Activated naive CD4-positive, alpha-beta T cell treated with anti-CD3 and anti-CD28 coated beads for 36 hours (primary cell): ENCODE results near the gene GGT5. TPM values are rescaled to one million over a fixed set of nuclear protein-coding genes. Genes with fewer than 3 reads are reported as not detected.
"Not testable (repeated sequence)": the region's sequence is repeated elsewhere in the genome, so short reads cannot be mapped to it uniquely, and the experiment has no call there.

ENCODE experiments used
- CTCF ChIA-PET: fragments of 350-600 bp; sonication (Branson Sonifier 250); formaldehyde crosslinking; loops from one replicate; lab custom pipeline; 2021; ENCODE audit warnings: antibody characterized with exemption; lab: Charles Lee
- DNase-seq: peaks from one replicate; pipeline ENCODE4 v3.0.0-alpha.2; 2020
- H3K27ac Mint-ChIP-seq: one replicate; pipeline ENCODE4 v1.8.0; 2021; ENCODE audit warnings: mild to moderate bottlenecking, mixed read lengths
- H3K27me3 Mint-ChIP-seq: one replicate; pipeline ENCODE4 v1.8.0; 2021; ENCODE audit warnings: low read depth, mixed read lengths
- H3K36me3 Mint-ChIP-seq: one replicate; pipeline ENCODE4 v1.8.0; 2021; ENCODE audit warnings: low read depth, mixed read lengths
- H3K4me1 Mint-ChIP-seq: one replicate; pipeline ENCODE4 v1.8.0; 2021; ENCODE audit warnings: low read depth, mixed read lengths
- H3K4me3 Mint-ChIP-seq: one replicate; pipeline ENCODE4 v1.8.0; 2021; ENCODE audit warnings: mild to moderate bottlenecking, moderate library complexity, mixed read lengths
- H3K9me3 Mint-ChIP-seq: one replicate; pipeline ENCODE4 v1.8.0; 2021; ENCODE audit warnings: mixed read lengths
- intact Hi-C: fragments of 100-400 bp; cut with micrococcal nuclease; formaldehyde crosslinking; loops from one replicate; pipeline ENCODE4 v1.15.1; 2023
- total RNA-seq, 2 experiments: library from RNA; stranded (reverse); gene quantifications; one replicate each; pipeline ENCODE4 v1.2.3, GENCODE V29; 2021

Gene GGT5
- total RNA-seq, 2 experiments from 2014 or later: not detected

GRCh38 chr22:24189249-24190158 is 55.4 kb downstream of the GGT5 start:
- CTCF ChIA-PET: interaction anchor here (0.6 to 1.3 kb wide), 5 partner anchors 9 to 86 kb away, joined by 3 to 5 read pairs (median 3); no protein-coding TSS in a partner anchor

GRCh38 chr22:24188705-24189248 is 56.1 kb downstream of the GGT5 start:
- intact Hi-C loops: loop anchor here (5.0 kb wide), 1 partner anchor 54 kb away; no protein-coding TSS in a partner anchor
- CTCF ChIA-PET: interaction anchor here (0.9 to 1.3 kb wide), 3 partner anchors 9 to 85 kb away, joined by 3 to 4 read pairs (median 3); no protein-coding TSS in a partner anchor
- Mint-ChIP-seq H3K36me3 (no peaks in the 10 kb centered on the region), H3K27ac (no peak overlapping the region), H3K4me3 (no peak overlapping the region), H3K9me3 (no peaks in the 10 kb centered on the region), H3K27me3 (no peaks in the 10 kb centered on the region), H3K4me1 (no peaks in the 10 kb centered on the region)
- DNase-seq: no peak

More at GRCh38 chr22:24189249-24190158, 55.4 kb downstream of the GGT5 start:
- intact Hi-C loops: loop anchor here (5.0 kb wide), 2 partner anchors 53 to 338 kb away; no protein-coding TSS in a partner anchor
- Mint-ChIP-seq H3K4me3 (no peak overlapping the region), H3K36me3 (no peaks in the 10 kb centered on the region), H3K4me1 (no peaks in the 10 kb centered on the region), H3K27me3 (no peaks in the 10 kb centered on the region), H3K27ac (no peak overlapping the region), H3K9me3 (no peaks in the 10 kb centered on the region)
- peak; percentile 64 for DNase-seq

- no peaks in the 10 kb centered on the region for H3K9me3 Mint-ChIP-seq
- no peak overlapping the region for H3K27ac Mint-ChIP-seq
- no peak for DNase-seq
- H3K4me1 Mint-ChIP-seq: no peaks in the 10 kb centered on the region
- H3K4me3 Mint-ChIP-seq: no peak overlapping the region
- H3K27me3 Mint-ChIP-seq: no peaks in the 10 kb centered on the region
- no peaks in the 10 kb centered on the region for H3K36me3 Mint-ChIP-seq
- intact Hi-C loops: loop anchor here (5.0 kb wide), 1 partner anchor 54 kb away; no protein-coding TSS in a partner anchor
- CTCF ChIA-PET: no interaction called here
Observed at GRCh38 chr22:24187731-24188644, 56.9 kb downstream of the GGT5 start.

GRCh38 chr22:24186892-24187670 is 57.8 kb downstream of the GGT5 start:
- Mint-ChIP-seq H3K4me3 (no peak overlapping the region), H3K27ac (no peak overlapping the region), H3K27me3 (no peaks in the 10 kb centered on the region), H3K36me3 (no peaks in the 10 kb centered on the region), H3K4me1 (no peaks in the 10 kb centered on the region), H3K9me3 (no peaks in the 10 kb centered on the region)
- CTCF ChIA-PET: no interaction called here
- intact Hi-C loops: loop anchor here (5.0 kb wide), 1 partner anchor 55 kb away; no protein-coding TSS in a partner anchor
- no peak for DNase-seq

GRCh38 chr22:24186352-24186740 is 58.5 kb downstream of the GGT5 start:
- H3K27ac Mint-ChIP-seq: no peak overlapping the region
- no peaks in the 10 kb centered on the region for H3K36me3 Mint-ChIP-seq
- no peaks in the 10 kb centered on the region for H3K9me3 Mint-ChIP-seq
- no peak for DNase-seq
- CTCF ChIA-PET: no interaction called here
- no peak overlapping the region for H3K4me3 Mint-ChIP-seq
- no peaks in the 10 kb centered on the region for H3K4me1 Mint-ChIP-seq
- intact Hi-C loops: loop anchor here (5.0 kb wide), 1 partner anchor 56 kb away; no protein-coding TSS in a partner anchor
- no peaks in the 10 kb centered on the region for H3K27me3 Mint-ChIP-seq

- no peaks in the 10 kb centered on the region for H3K4me1 Mint-ChIP-seq
- CTCF ChIA-PET: no interaction called here
- H3K27ac Mint-ChIP-seq: no peak overlapping the region
Observed at GRCh38 chr22:24185501-24186351, 59.2 kb downstream of the GGT5 start.

GRCh38 chr22:24185001-24185500 is 59.8 kb downstream of the GGT5 start:
- no peak overlapping the region for H3K27ac Mint-ChIP-seq
- CTCF ChIA-PET: no interaction called here
- H3K4me1 Mint-ChIP-seq: no peaks in the 10 kb centered on the region
- H3K4me3 Mint-ChIP-seq: no peak overlapping the region
- no peaks in the 10 kb centered on the region for H3K9me3 Mint-ChIP-seq
- intact Hi-C loops: loop anchor here (5.0 kb wide), 1 partner anchor 57 kb away; no protein-coding TSS in a partner anchor
- no peaks in the 10 kb centered on the region for H3K27me3 Mint-ChIP-seq
- no peaks in the 10 kb centered on the region for H3K36me3 Mint-ChIP-seq
- no peak for DNase-seq

More at GRCh38 chr22:24185501-24186351, 59.2 kb downstream of the GGT5 start:
- H3K4me3 Mint-ChIP-seq: no peak overlapping the region
- no peaks in the 10 kb centered on the region for H3K9me3 Mint-ChIP-seq
- DNase-seq: no peak
- no peaks in the 10 kb centered on the region for H3K36me3 Mint-ChIP-seq
- intact Hi-C loops: loop anchor here (5.0 kb wide), 1 partner anchor 57 kb away; no protein-coding TSS in a partner anchor
- H3K27me3 Mint-ChIP-seq: no peaks in the 10 kb centered on the region

GRCh38 chr22:24184057-24184798 is 60.7 kb downstream of the GGT5 start:
- DNase-seq: no peak
- H3K4me3 Mint-ChIP-seq: no peak overlapping the region
- no peaks in the 10 kb centered on the region for H3K27me3 Mint-ChIP-seq
- no peaks in the 10 kb centered on the region for H3K4me1 Mint-ChIP-seq
- CTCF ChIA-PET: no interaction called here
- H3K36me3 Mint-ChIP-seq: no peaks in the 10 kb centered on the region
- H3K27ac Mint-ChIP-seq: no peak overlapping the region
- H3K9me3 Mint-ChIP-seq: no peaks in the 10 kb centered on the region
- intact Hi-C loops: no loop called here

- H3K36me3 Mint-ChIP-seq: no peaks in the 10 kb centered on the region
- no peak overlapping the region for H3K4me3 Mint-ChIP-seq
- intact Hi-C loops: no loop called here
- H3K9me3 Mint-ChIP-seq: no peaks in the 10 kb centered on the region
- no peaks in the 10 kb centered on the region for H3K4me1 Mint-ChIP-seq
- no peak overlapping the region for H3K27ac Mint-ChIP-seq
- H3K27me3 Mint-ChIP-seq: no peaks in the 10 kb centered on the region
- CTCF ChIA-PET: no interaction called here
- DNase-seq: no peak
Observed at GRCh38 chr22:24183321-24184031, 61.4 kb downstream of the GGT5 start.

GRCh38 chr22:24182900-24183246 is 62.0 kb downstream of the GGT5 start:
- H3K27ac Mint-ChIP-seq, intact Hi-C loops, H3K4me3 Mint-ChIP-seq, H3K9me3 Mint-ChIP-seq, DNase-seq, H3K4me1 Mint-ChIP-seq, H3K27me3 Mint-ChIP-seq, H3K36me3 Mint-ChIP-seq, CTCF ChIA-PET: not testable (repeated sequence)
